LNCAP (cell line): Measurements from ENCODE around the gene PIK3R6.
A peak's percentile ranks its signal among the peaks of the same experiment; 100 is the strongest.

Experiments
- CTCF ChIP-seq: fragments of 450-650 bp; IDR thresholded peaks from 2 replicates; pipeline ENCODE4 v1.5.1; 2017; ENCODE audit warnings: mild to moderate bottlenecking

PIK3R6 gene

GRCh38 chr17:8793649-8794048 is 73.8 kb downstream of the PIK3R6 start:
- no peak for TF ChIP-seq CTCF

DNA sequence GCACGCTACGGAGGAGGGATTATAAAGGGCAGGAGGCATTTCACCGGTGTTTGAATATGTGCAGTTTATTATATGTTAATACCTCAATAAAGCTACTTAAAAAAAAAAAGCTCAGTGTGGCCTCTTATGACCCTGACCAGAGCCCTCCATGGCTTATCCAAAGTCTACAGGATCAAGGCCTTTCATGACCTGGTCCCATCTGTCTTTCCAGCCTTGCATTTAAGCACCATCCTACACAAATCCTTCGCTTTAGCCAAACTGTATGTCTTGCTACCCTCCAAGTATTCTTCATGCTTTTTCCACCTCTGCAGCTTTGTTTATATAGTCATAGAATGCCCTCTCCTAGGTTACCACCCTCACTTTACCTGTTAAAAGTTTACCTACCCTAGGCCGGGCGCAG is 74.8 kb downstream of the PIK3R6 start:
- TF ChIP-seq CTCF = no peak

- no peak for TF ChIP-seq CTCF
These were observed 75.6 kb downstream of the PIK3R6 start for GRCh38 chr17:8791910-8792270.

GRCh38 chr17:8791248-8791909 is 76.1 kb downstream of the PIK3R6 start:
- TF ChIP-seq CTCF = no peak

GRCh38 chr17:8789743-8790142 is 77.7 kb downstream of the PIK3R6 start:
- TF ChIP-seq CTCF = no peak

DNA sequence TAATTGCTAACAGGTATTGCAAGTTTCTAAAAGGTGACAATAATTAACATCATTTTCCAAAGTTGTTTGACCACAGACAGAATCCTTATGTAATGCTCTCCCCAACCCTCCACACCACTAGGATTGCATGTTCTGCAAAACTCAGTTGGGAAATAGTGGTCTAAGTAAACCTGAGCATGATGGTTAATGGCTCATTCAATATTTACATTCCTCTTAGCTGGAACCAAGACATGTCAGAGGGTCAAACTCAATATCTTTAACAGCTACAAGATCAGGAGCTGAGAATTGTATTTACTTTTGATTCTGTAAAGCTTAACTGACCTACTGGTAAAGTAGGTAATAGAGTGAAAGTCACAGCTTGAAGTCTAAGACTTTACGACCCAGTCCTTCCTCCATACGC is 78.5 kb downstream of the PIK3R6 start:
- no peak for TF ChIP-seq CTCF

DNA sequence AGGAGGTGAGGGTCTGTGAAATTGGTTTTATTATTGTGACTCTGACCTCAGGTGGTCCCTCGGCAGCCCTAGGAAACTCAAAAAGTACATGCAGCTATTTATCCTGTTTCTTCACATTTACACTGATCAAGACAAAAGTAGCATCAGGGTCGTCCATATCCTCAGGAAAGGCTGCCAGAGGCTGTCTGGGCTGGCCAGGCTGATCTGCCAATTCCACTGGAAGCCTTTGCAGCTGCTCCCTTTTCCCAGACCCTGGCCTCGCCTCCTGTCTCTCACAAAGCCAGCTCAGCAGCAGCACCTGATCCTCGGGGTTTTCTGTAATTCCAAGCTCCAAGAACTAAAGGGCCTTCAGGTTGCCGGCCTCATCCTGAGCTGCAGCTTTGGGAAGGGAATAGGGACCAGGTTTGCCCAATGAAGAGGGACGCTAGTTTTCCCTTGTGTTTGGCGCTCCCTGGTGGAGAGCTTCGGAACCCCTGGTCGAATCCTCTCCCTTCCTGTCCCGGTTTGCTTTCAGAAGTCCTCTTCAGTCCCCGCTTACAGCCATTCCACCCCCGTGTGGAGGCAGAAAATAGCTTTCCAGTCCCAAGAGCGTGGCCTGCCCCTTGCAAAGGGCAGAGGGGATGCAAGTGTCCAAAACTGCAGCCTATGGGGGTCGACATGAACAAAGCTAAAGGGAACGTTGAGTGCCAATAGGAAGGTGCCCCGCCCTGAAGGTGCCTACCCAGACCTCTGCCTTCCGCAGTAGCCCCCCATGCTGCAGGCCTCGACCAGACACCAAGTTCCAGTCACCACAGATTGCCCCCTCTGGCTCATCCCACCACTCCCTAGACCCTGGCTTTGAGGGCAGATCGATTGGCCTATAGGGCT is 81.7 kb downstream of the PIK3R6 start:
- TF ChIP-seq CTCF = peak; percentile 80
